SH-SY5Y (cell line): ENCODE measurements around the gene PCSK9.

Experiments
- GATA2 ChIP-seq: IDR thresholded peaks from 2 replicates; pipeline ENCODE4 v1.6.1; 2011; ENCODE audit warnings: mild to moderate bottlenecking, low read depth, low read length
- GATA3 ChIP-seq: IDR thresholded peaks from 2 replicates; pipeline ENCODE4 v1.6.1; 2011; ENCODE audit warnings: low read depth, mild to moderate bottlenecking, low read length, moderate library complexity

GRCh38 chr1:55070293-55071164, 31.2 kb downstream of the PCSK9 start:
- TF ChIP-seq GATA2 (no peak), GATA3 (no peak)
